NCI-H2227 (cell line): ENCODE results near the gene PLXNC1.
"Not testable (repeated sequence)": the region's sequence is repeated elsewhere in the genome, so short reads cannot be mapped to it uniquely, and the experiment has no call there.

Experiments used
- DNase-seq: peaks from one replicate; lab custom pipeline; 2025; ENCODE audit not compliant: unreplicated experiment; lab: John Stamatoyannopoulos, UW

The PLXNC1 gene

DNA sequence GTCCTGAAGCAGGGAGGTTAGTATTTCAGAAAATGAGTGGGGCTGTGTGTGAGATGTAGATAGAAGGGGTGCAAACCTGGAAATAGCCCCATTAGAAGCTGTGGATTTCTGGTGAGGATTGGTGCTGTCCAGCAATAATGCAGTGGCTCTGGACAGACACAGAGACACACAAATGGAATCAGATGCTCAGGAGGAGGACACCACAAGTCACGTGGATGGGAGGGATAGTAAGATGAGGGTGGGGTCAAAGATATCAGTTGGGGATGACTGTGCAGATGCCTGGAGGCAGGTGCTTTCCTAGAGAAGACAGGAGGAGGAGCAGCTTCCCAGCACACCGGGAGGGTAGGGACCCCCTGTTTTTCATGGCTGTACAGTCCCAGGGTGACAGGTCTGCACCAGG, 136.5 kb downstream of the PLXNC1 start:
- DNase-seq: no peak

DNA sequence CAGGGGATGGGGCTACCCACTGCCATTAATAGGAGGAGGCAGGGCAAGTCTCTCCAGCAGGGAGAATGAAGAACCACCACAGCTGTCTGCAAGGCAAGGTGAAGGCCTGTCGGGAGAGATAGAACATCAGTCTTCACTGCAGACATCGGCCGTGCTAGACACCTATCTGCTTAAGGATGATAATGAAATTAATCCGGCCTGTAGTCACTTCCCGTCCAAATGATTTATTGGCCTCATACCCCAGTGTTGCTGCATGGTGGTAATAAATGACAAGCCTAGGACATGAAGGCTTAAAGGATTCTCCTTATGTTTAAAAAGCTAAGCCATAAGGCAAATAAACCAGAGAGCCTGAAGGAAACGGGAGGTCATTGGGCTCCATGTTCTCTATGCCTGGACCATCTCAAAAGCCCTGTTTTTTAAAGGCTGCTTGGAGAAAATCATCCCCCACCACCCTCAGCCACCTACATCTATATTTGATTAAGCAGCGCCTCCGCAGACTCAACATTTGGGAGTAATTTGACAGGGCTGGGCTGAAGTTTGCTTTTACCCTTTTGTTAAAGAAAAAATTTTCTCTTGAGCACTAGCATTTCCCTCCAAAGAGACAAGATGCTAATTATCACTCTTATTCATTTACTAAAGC, 137.7 kb downstream of the PLXNC1 start:
- no peak for DNase-seq

DNA sequence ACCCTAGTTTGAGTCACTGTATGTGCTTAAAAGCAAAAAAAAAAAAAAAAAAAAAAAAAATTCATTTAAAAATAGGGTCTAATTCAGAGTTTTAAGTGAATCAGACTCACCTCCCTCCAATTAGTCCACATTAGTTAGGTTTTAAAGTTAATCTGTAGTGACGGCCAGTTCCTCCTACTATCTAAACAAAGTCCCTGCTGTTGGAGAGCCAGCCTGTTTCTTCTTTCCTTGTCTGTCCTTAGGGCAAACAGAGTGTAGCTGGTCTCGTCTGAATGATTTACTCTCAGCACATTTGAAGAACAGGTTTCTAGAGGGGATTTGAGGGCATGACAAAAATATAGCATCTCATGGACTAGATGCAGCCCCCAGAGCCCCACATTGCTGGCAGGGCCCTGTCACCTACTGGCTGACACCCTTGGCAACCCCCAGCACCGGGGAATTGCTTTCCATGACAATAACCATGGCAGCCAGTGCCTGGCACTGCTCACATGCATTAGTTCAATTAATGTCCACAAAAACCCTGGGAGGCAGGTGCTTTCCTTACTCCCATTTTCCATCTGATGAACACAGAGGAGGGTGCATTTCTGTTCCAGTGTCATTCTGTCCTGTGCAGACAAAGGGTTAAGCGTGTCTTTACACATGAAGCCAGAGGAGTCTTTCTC, 138.3 kb downstream of the PLXNC1 start:
- no peak for DNase-seq

DNA sequence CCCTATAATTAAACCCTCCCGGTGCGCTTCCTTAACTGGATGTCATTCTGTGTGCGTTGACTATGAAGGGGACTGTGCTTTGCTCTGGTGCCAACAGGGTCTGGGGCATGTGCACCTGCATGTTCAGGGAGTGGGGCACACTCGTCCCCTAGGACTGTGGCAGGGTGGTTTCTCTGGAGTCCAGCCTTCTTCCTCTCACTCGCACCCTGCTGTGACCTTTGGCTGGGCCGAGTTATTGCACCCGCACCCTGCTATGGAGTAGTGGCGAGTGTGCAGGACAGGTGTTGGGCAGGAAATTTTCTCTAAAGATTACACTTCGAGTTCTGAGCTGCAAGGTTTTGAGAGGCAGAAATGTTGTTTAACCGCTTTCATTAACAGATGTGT, 138.9 kb downstream of the PLXNC1 start:
- DNase-seq: peak; percentile 68

DNA sequence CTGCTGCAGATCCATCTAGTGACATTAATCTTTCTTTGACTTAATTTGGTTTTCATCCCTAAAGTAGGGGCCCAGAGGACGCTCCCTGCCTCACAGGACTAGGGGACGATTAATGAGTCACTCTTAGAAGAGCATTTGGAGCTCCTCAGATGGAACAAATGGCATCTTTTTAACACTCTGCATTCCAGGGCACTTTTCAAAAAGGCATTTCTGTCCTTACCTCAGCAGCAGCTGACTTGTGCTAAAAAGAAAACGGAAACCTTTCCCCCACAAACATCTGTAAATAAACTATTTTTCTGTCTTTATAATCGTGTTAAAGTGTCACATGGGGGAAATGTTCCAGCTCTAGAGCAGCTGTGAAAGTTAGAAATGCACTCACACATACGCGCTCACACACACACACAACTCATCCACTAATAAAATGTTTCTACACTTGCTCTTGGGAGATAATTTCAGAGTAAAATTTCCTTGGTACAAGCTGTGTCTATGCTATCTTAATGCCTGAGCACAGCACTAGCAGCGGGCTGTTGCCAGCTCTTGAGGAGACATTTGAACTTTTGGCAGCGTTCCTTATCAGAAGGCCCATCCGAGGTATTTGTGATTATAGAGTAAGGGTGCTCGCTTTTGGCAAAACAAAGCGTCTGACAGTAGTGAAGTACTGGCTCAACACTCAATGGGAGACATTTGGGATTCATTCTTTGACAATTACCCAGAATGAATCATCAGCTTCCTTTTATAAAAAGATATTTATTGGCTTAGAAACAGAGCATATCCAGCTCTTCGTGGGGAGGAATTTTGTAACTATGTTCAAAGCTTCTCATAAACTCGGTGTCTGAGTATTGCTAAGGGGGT, 141.3 kb downstream of the PLXNC1 start:
- peak; percentile 51 for DNase-seq

DNA sequence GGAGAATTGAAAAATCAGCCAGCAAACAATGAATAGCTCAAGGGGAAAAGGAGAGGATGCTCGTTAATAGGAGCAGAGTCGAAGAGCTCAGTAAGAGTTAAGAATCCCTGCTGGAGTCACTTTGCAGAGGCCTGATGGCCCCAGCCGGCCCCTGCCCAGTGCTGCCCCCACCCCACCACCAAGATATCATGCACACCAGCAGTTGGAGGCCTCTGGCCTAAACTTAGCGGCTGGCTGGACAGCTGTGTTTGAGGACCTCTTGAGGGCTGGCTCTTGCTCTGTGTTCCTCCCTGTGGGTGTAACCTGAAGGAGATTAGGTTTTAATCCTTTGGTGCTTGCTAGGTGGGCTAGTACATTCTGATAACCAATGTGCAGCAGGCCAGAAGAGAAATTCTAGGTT, 142.0 kb downstream of the PLXNC1 start:
- DNase-seq: peak; percentile 42

DNA sequence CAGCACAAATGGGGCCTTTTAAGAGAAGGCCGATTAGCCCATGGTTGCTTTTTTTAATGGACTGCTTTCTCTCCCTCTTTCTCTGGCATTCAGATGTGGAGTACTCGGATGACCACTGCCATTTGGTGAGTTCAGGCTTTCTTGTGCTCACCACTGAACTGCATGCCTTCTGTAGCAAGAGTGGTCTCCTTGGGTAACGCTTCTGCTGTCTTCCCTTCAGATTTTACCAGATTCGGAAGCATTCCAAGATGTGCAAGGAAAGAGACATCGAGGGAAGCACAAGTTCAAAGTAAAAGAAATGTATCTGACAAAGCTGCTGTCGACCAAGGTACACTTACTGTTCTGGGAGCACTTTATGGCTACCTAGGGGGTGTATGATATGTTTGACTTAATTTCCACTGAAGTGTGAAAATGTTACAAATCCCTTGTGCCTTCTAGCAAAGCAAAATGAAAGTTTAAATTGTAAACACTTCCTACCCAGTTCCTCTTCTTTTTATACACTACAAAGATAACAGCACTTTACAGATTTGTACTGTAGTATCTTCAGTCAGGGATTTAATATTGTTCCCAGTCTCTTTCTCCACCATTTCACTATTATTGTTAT, 148.8 kb downstream of the PLXNC1 start:
- no peak for DNase-seq

DNA sequence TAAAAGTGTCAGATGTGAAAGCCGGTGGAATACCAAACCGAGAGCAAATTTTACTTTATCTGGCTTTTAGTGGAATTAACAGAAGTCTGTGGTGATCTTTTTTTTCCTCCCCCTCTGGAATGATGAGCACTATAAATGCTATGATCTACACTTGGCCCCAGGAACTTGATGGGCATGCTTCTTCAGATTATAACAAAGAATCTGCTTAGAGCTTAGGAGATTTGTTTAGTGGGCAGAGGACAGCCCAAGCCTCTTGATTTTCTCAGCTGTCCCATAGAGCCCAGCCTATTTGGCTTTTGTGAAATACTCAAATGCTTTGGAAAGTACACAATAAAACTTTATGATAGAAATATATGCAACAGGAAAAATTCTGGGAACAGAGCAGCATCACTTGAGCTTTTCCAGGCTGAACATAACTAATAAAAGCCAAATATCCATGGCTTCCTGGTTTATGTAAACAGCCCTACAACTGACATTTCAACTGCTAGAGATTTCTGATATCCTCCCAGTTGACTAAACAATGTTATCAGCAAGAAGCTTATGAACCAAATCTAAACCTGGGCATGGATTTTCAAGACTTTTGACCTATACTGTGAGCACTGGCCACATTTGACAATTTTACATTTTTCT, 149.6 kb downstream of the PLXNC1 start:
- no peak for DNase-seq

DNA sequence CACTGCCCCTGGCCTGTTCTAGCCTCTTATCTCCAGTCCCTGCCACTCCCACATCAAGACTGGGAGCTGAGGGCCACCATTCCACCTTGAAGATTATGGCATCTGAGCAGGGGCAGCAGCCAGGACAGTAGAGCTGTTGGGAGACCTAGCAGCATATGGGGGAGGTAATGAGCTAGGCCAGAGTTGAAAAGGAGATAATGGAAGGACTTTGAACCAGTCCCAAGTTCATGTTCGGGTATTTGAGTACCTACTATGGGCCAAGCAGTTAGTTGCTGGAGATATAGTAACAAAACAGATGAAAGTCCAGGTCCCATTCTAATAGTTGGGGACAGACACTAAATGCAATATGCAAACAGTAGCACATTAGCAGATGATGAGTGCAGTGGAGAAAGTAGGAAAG, 151.5 kb downstream of the PLXNC1 start:
- no peak for DNase-seq

DNA sequence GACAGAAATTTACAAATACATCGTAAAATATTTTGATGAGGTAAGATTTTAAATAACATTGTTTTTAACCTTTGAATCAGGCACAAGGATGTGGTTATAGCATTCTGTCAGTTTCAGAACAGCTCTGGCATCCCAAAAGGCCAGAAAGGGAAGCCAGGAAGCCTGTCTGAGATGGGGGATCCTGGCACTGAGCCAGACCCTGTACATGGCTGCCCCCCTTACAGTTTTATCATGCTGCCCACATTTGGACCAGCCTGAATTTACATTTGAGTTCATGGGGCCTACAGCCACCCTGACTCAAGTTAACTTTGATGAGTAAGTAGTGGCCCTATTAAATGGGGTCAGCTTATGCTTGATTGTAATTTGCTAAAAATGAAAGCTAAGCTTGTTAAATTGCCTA, 155.6 kb downstream of the PLXNC1 start:
- no peak for DNase-seq

DNA sequence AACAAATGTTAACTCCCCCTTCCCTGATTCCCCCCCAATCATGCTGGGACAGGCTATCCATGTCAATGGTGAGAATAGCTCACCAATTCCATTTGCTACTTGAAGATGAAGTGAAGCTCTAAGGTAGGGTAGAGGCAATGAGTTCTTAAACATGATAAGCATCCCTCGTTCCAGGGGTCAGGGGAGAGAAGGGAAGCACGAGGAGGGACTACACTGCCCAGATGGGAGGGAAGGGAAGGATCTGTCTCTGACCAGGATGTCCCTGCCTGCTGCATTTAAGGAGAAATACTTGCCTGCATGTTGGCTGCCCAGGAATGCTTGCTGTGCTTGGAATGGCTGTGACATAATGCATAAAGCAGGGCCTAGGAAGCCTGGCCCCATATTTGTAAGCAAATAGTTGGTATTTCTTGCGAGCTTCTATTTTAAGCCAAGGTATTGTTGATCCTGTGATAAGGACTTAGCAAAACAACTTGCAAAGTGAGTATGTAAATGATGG, 156.2 kb downstream of the PLXNC1 start:
- DNase-seq: no peak

DNA sequence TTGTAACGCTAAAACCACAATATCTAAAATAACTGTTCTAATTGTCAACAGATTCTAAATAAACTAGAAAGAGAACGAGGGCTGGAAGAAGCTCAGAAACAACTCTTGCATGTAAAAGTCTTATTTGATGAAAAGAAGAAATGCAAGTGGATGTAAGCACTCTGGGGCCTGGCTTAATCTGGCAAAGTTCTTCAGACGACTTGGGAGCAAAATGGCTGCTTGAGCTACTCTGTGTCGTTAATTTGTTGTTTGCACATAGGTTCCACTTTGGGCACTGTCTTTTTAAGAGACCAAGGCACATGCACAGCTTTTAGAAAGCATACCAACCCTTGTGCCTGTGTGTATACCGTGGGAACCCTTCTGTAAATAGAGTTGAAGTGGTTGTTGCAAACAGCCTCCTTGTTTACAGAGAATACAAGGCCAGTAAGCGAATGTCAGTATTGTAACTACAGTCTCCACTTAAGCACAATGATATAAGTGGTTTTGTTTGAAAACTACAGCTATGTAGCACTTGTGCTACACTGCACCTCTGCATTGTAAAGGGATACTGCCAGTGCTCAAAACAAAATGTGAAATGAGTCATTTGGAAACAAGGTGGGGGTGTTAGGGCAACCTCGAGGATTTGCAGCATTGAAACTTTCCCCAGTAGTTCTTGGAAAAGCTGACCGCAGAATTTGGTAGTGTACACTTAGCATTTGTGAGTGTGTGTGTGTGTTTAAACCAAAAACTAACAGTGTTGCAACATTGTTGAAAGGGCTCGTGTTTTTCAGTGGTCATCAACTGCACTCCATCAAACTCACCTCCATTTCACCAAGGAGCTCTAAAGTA, 157.0 kb downstream of the PLXNC1 start:
- DNase-seq: no peak

DNA sequence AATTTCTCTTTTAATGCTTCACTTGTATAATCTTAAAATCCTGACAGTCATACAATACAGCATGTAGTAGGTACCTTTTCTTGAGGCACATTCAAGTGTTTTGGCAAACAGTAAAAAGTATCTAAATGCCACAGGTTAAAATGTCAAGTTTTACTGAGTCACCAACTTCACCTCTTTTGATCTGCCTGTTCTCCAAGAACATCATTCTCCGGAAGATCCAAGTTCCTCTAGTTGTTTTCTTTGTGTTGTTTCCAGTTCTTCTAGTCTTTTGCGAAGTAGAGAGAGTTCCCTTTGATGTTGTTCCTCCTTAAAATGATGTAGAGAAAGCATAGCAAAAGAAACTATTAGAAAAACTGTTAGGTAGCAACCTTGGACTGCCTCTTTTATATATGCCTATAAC, 160.2 kb downstream of the PLXNC1 start:
- no peak for DNase-seq

DNA sequence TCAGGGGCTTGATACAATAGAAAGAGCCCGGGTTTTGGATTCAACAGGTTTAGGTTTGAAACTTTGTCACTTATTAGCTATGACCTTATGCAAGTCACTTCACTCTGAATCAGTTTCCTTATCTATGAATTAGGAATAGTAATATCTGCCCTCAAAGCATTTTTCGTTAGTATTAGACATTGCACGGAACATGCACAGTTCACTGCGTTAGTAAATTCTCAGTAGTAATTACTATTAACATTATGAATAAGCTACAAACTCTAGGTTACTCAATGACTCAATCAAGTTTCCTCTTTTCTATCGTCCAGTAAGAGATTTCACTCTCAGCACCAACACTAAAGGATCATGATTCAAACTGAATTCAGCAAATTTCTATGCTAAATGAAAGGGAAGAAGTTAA, 161.0 kb downstream of the PLXNC1 start:
- no peak for DNase-seq

DNA sequence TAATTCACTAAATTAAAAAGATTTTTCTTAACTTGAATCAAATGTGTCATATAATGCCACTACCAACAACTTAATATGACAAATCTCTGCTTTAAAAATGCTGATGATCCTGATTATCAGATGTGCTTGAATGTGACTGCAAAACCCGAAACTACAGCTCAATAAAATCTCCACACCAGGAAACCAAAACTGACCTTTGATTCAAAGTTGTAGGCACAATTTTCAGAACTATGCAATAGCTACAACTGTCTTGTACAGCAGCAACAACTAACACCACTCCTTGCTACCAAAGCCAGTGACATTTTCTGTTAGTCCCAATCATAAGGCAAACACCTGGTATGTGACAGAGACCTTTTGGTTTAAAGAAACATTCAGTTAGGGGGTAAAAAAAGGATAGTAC, 164.0 kb downstream of the PLXNC1 start:
- no peak for DNase-seq

DNA sequence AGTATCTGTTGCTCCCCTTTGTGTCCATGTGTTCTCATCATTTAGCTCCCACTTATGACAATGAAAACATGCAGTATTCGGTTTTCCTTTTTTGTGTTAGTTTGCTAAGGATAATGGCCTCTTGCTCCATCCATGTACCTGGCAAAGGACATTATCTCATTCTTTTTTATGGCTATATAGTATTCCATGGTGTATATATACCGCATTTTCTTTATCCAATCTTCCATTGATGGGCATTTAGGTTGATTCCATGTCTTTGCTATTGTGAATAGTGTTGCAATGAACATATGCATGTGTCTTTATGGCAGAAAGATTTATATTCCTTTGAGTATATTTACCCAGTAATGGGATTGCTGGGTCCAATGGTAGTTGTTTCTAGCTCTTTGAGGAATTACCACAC, 168.2 kb downstream of the PLXNC1 start:
- not testable (repeated sequence) for DNase-seq

DNA sequence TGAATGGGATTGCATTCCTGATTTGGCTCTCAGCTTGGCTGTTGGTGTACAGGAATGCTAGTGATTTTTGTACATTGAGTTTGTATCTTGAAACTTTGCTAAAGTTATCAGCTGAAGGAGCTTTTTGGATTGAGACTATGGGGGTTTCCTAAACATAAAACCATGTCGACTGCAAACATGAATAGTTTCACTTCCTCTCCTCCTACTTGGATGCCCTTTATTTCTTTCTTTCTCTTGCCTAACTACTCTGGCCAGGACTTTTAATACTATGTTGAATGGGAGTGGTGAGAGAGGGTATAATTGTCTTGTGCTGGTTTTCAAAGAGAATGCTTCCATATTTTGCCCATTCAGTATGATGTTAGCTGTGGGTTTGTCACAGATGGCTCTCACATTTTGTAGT, 169.8 kb downstream of the PLXNC1 start:
- no peak for DNase-seq

DNA sequence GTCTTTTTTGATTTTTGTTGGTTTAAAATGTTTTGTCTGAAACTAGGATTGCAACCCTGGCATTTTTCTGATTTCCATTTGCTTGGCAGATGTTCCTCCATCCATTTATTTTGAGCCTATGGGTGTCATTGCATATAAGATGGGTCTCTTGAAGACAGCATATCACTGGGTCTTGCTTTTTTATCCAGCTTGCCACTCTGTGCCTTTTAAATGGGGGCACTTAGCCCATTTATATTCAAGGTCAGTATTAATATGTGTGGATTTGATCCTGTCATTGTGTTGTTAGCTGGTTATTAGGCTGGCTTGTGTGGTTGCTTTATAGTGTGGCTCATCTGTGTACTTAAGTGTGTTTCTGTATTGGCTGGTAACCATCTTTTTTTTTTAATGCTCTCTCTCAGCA, 171.7 kb downstream of the PLXNC1 start:
- no peak for DNase-seq

DNA sequence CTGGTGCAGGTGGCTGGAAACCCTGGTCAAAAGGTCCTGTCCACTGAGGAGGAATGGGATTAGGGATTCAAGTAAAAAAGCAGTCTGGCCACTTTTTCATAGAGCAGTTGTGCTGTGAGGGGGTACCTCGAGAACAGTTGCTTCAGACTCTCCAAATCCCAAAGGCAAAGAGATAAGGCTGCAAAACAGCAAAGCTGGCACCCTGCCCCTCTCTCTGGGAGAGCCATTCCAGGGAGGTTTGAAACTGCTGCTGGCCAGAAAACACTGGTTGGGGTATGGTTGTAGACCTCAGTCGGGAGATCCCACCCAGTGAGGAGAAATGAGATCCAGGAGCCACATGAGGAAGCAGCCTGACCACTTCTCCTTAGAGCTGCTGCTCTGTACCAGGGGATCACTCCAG, 174.0 kb downstream of the PLXNC1 start:
- no peak for DNase-seq

DNA sequence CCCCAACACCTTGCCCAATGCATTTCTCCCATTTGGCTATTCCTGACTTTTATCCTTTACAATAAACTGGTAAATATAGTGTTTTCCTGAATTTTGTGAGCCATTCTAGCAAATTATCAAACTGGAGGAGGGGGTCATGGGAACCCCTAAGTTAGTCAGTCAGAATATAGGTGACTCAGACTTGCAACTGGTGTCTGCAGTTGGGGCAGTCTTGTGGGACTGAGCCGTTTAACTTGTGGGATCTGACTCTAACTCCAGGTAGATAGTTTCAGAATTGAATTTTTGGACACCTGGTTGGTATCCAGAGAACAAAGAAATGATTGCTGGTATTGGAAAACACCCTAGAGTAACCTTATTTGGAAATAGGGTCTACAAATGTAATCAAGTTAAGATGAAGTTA, 177.9 kb downstream of the PLXNC1 start:
- no peak for DNase-seq
